HG03103 (cell line): ENCODE measurements around the gene LPCAT3.
A peak's percentile ranks its signal among the peaks of the same experiment; 100 is the strongest.

Experiments used
- ATAC-seq: cut with Tn5 transposase; IDR thresholded peaks from one replicate; pipeline ENCODE4 v1.9.1; 2021; ENCODE audit warnings: low read depth; ENCODE audit not compliant: unreplicated experiment

Gene LPCAT3

GRCh38 chr12:6943389-6943721, 74.9 kb downstream of the LPCAT3 start:
- ATAC-seq = no peak

DNA sequence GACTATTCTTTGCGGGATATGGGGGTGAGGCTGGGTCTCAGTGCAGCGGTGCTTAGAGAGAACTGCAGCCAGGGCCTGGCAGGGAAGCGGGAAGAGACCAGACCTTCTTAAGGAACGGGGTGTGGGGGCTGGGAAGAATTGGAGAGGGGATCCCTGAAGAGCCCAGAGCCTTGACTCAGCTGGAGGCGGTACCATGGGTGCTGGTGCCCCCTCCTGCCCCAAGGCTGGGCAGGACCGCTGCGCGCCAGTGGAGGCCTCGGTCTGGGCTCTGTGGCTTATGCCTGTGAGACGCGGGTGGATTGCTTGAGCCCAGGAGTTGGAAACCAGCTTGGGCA, 76.0 kb downstream of the LPCAT3 start:
- no peak for ATAC-seq

DNA sequence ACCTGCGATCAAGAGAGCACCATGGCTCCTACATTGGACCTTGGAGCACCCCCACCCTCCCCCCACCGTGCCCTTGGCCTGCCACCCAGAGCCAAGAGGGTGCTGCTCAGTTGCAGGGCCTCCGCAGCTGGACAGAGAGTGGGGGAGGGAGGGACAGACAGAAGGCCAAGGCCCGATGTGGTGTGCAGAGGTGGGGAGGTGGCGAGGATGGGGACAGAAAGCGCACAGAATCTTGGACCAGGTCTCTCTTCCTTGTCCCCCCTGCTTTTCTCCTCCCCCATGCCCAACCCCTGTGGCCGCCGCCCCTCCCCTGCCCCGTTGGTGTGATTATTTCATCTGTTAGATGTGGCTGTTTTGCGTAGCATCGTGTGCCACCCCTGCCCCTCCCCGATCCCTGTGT, 76.5 kb downstream of the LPCAT3 start:
- ATAC-seq = no peak

GRCh38 chr12:6941267-6941666, 77.0 kb downstream of the LPCAT3 start:
- no peak for ATAC-seq

GRCh38 chr12:6939191-6939540, 79.1 kb downstream of the LPCAT3 start:
- no peak for ATAC-seq

GRCh38 chr12:6938353-6939190, 79.7 kb downstream of the LPCAT3 start:
- ATAC-seq = no peak

GRCh38 chr12:6937481-6938352, 80.6 kb downstream of the LPCAT3 start:
- peak; percentile 85 for ATAC-seq

GRCh38 chr12:6936636-6937480, 81.4 kb downstream of the LPCAT3 start:
- ATAC-seq = no peak

DNA sequence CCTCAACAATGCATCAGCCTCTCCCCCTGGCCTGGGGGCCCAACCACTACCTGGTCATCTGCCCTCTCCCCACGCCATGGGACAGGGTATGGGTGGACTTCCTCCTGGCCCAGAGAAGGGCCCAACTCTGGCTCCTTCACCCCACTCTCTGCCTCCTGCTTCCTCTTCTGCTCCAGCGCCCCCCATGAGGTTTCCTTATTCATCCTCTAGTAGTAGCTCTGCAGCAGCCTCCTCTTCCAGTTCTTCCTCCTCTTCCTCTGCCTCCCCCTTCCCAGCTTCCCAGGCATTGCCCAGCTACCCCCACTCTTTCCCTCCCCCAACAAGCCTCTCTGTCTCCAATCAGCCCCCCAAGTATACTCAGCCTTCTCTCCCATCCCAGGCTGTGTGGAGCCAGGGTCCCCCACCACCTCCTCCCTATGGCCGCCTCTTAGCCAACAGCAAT, 82.1 kb downstream of the LPCAT3 start:
- no peak for ATAC-seq

DNA sequence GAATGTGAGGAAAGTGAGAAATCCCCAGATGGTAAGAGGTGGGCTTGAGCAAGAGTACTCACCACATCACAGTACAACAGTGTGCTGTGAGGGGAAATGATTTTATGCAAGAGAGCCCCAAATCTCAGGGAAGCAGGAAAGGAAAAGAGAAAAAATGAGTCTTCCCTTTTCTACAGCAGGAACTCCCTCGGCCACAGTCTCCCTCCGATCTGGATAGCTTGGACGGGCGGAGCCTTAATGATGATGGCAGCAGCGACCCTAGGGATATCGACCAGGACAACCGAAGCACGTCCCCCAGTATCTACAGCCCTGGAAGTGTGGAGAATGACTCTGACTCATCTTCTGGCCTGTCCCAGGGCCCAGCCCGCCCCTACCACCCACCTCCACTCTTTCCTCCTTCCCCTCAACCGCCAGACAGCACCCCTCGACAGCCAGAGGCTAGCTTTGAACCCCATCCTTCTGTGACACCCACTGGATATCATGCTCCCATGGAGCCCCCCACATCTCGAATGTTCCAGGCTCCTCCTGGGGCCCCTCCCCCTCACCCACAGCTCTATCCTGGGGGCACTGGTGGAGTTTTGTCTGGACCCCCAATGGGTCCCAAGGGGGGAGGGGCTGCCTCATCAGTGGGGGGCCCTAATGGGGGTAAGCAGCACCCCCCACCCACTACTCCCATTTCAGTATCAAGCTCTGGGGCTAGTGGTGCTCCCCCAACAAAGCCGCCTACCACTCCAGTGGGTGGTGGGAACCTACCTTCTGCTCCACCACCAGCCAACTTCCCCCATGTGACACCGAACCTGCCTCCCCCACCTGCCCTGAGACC, 82.7 kb downstream of the LPCAT3 start:
- no peak for ATAC-seq

GRCh38 chr12:6934110-6934509, 84.2 kb downstream of the LPCAT3 start:
- no peak for ATAC-seq

GRCh38 chr12:6932766-6933165, 85.5 kb downstream of the LPCAT3 start:
- ATAC-seq = no peak

DNA sequence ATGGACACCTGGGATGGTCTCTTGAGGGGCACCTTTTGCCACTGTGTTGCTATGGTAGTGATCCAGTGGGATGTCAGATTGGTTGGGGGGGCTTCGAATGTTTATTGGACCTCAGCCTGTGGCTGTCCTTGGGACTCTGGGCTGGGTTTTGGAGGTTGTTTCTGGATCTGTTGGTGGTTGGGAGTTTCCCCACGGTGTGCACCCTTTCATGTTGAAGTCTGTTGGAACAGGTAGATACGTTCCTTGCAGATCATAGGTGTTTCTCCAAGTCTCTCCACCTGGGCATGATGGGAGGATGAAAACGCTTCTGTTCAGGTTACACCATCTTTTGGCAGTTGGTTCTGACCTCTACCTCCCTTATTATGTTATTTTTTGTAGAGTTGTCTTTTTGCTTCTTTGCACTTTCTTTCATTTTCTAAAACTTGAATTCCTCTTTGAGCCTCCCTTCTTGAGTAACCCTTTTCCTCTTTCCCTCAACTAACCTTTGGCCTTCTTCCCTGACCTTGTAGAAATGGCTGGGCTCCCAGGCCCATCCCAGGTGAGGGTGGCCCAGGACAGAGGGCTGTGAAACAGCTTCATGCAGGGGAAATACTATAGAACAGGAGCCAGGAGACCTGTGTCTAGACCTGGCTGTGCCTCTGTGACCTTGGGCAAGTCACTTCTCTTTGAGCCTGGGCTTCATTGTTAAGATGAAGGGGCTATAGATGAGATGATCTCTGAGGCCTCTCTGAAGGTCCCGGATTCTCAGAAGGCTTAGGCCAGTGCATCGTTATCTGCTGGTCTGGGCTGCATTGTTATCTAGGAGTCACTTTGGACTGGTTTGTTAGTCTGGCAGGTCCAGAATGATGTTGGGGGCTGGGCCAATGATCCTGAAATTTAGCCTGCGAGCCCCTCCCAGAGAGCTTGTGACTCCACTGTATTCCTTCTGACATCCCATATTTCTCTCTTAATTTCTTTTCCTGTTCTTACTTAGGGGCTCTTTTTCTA, 88.5 kb downstream of the LPCAT3 start:
- no peak for ATAC-seq

GRCh38 chr12:6928703-6929407, 89.4 kb downstream of the LPCAT3 start:
- no peak for ATAC-seq

DNA sequence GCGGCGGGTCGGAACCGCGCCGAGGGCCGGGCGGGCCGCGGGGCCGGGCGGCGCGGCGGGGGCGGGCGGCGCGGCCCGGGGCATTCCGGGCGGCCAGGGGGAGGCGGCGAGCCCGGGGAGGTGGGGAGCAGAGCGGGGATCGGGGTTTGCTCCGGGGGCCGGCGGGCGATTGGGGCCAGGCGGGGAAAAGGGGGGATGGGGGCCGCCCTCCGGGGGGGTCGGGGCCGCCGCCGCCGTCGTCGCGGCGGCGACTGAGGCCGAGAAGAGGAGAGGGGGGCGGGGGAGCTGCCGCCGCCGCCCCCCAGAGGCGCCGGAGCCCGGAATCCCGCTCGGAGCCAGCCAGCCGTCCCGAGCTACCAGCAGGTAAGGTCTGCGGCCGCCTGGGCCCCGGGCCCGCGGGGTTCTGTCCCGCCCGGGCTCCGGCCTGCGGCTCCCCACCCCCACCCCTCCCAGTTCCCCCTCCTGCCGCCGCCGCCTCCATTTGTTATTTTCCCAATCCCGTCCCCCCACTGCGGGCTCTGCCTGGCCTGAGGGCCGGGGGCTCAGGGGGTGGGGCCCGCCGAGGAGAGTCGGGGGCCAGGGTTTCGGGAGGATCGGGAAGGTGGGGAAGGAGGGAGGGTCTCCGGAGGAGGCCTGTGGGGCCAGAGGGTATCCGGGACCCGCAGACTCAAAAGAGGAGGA, 90.1 kb downstream of the LPCAT3 start:
- ATAC-seq = no peak

DNA sequence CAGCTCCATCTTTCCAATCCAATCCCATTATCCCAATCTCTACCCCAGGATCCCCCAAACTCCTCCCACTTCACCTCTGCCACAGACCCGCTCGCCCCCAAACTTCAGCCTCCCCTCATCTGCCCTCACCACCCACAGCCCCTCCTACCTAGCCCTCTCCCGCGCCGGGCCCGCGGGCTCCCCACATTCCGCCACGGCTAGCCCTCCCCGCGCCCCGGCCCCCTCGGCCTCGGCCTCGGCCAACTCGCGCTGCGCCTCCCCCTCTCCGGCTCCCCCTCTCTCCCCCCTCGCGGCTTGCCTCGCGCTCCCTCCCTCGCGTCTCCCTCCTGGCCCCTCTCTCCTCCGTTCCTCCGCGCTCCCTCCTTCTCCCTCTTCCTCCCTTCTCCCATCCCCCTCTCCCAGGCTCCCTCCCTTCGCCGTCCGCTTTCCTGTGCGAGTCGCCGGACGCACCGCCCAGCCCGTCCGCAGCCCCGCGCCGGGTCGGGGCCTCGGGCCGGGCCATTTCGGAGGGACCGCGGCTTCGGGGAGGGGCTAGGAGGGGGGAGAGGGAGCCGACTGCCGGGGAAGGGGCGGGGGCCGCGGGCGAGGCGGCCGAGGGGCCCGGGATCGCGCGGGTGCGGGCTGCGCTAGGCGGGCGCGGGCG, 90.8 kb downstream of the LPCAT3 start, which contains the start of gene ATN1:
Gene ATN1 (plus strand): TSS at position 581 of the 643 bp plus-strand sequence. CDS start 6,043 bp downstream, outside the sequence.
- no peak for ATAC-seq
